GM15510 (cell line): ENCODE data around the gene CHTF18.

Experiments used
- POLR2A ChIP-seq: IDR thresholded peaks from 3 replicates; pipeline ENCODE4 v1.6.1; 2011; ENCODE audit warnings: borderline replicate concordance; ENCODE audit not compliant: insufficient read length; ENCODE audit errors: extremely low read depth

The CHTF18 gene

DNA sequence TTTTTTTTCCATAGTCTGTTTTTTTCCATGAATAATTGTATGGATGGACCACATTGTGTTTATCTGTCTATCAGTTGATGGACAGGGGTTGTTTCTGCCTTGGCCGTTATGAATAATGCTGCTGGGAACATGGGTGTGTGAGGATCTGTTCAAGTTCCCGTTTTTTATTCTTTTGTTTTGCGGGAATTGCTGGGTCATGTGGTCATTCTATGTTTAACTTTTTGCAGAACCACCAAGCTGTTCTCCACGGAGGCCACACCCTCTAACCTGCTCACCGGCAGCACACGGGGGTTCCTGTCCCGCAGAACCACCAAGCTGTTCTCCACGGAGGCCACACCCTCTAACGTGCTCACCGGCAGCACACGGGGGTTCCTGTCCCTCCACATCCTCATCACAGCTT, 33.8 kb upstream of the CHTF18 start:
- TF ChIP-seq POLR2A, result no peak

DNA sequence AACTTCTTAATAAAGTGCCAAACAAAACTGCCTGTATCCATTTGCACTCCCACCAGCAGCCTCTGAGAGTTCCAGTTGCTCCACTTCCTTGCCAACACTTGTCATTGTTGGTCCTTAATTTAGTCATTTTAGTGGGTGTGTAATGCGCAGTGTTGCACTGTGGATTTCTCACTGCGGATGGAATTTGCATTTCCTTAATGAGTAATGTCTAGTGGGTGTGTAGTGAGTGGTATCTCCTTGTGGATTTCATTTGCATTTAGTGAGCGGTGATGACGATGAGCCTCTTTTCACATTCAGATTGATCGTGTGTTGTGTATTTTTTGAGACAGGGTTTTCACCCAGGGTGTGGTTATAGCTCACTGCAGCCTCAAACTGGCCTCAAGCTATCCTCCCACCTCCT, 32.0 kb upstream of the CHTF18 start:
- no peak for TF ChIP-seq POLR2A

DNA sequence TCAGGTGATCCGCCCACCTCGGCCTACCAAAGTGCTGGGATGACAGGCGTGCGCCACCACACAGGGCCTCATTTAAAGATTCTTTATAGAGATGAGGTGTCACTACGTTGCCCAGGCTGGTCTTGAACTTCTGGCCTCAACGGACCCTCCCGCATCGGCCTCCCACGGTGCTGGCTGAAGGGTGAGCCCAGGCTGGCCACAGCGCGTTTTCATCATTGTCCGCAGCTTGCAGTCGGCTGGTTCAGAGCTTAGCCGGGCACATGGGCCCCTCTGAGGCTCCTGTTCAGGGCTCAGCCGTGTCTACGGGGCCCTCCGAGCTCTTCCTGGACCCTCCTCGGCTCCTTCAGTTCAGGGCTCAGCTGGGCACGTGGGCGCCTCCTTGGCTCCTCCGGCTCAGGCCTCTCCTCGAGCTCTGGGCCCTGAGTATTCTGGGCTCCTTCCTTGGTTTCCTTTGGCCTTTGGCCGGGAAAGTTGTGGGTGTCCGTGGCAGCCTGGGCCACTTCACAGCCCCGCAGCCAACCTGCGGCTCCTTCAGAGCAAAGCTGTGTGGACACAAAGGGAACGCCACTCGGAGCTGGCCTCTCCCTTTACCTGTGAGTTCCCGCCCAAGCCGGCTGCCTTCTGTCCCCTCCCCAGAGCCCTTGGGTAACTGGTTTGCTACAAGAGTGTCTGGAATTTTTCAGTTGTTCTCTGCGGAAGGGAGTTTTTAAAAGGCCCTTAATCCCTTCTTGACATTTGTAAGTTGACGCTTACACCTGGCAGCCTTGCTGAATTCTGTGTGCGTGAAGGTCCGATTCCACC, 29.1 kb upstream of the CHTF18 start:
- TF ChIP-seq POLR2A, result no peak

DNA sequence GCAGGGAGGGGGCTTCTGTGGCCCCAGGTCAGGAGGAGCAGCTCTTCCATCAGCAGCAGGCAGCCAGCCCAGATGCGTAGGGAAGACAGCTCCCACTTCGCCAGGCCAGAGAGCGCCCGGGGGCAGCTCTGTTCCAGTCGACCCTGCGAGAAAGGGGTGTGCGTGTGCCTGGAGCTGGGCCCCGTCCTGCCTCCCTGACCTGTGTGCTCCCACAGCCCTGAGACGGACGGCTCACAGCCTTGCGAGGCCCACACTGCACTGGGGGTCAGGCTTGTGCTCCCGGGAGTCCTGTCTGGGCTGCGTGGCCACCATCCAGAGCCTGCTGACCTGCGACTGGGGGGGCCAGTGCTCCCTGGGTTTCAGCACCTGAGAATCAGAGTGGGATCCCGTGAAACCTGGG, 28.4 kb upstream of the CHTF18 start:
- TF ChIP-seq POLR2A, result no peak

DNA sequence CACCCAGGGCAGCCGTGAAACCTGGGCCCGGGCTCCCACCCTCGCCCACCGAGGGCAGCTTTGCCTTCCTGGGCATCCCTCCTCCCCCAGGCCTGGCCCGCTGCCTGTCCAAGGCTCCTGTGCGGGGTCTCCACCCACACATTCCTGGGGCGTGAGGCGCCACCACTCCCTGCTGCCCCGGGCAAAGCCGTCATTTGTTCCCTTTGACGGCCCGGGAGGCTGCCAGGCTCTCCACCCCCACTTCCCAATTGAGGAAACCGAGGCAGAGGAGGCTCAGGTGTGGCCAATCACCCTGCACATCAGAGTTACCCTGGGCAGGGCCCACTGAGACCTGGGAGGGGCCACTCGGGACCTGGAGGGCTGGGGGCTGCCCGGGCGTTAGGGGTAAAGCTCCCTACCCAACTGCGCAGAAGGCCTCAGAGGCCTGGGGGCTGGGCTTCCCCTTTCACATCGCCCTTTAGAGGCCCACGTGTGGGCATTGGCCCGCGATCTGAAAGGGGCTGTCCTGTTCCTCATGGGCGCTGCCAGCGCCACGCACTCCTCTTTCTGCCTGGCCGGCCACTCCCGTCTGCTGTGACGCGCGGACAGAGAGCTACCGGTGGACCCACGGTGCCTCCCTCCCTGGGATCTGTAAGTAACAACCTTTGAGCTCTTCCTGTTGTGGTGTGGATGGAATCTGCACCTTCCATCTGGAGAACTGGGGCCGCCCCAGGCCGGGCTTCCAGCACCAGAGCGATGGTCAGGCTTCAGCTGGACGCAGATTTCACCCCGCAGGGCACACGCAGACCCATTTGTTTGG, 27.7 kb upstream of the CHTF18 start, which contains the start of gene MSLN:
TSS of gene MSLN (plus strand) at position 190 of the 799 bp plus-strand sequence. CDS start 1,947 bp downstream, outside the sequence.
- TF ChIP-seq POLR2A, result no peak

DNA sequence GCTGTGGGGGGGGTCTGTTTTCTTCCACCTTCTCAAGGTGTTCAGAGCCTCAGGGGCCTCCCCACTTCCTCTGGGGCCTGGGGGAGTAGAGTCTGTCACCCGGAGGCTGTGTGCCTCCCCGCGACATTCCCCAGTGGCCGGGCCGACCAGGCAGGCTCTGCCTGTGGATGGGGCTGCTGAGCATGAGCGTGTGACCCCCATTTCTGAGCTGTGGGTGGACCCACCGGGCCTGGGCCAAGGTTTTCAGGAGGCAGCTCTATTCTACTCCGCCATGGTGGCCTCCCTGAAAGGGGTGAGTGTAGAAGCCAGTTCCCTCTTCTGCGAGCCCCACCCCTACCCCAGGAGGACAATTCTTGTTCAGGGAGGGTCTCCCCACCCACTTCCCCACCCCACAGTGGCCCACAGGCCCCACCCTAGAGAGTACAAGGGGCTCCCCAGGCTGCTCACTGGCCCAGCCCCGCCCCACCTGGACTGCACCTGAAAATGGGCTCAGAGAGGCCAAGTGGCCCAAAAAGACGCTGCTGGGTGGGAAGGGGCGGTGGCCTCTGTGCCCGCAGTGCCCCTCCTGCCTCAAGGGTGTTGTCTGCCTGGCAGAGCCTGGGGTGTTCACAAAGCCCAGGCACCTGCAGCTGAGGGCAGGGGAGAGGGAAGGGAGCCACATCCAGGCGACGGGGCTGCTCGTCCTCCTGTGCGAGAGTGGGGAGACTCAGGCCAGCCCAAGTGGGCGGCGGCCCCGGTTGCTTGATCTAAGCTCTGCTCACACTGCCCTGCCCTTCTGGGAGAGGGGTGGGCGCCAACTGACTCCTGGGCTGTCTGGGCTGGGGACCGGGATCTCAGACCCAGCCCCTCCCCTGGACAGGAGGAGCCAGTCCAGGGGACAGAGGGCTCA, 26.6 kb upstream of the CHTF18 start:
- no peak for TF ChIP-seq POLR2A

DNA sequence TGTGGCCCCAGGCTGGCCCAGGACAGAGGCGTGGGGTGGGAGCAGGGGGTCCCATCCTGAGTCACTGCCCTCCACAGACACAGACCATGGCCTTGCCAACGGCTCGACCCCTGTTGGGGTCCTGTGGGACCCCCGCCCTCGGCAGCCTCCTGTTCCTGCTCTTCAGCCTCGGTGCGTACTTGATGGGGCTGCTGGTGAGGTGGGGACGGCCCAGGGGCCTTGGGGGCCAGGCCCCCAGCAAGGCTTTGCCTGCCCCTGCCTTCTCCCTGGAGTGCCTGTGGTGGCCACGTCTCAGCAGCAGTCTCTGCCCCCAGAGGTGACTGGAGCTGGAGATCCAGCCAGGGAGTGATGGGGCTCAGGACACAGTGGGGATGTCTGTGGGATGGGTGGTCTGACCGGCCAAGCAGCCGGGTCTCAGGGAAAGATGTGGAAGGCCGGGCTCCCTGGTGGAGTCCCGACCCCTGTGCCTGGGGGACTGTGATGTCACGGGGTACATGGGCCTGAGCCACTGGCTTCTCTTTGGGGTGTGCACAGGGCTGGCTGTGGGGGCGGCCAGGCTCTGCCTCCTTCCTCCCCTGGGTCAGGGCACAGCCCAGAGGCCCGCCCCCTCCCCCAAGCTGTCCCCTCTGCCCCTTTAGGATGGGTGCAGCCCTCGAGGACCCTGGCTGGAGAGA, 25.7 kb upstream of the CHTF18 start:
- TF ChIP-seq POLR2A, result no peak

DNA sequence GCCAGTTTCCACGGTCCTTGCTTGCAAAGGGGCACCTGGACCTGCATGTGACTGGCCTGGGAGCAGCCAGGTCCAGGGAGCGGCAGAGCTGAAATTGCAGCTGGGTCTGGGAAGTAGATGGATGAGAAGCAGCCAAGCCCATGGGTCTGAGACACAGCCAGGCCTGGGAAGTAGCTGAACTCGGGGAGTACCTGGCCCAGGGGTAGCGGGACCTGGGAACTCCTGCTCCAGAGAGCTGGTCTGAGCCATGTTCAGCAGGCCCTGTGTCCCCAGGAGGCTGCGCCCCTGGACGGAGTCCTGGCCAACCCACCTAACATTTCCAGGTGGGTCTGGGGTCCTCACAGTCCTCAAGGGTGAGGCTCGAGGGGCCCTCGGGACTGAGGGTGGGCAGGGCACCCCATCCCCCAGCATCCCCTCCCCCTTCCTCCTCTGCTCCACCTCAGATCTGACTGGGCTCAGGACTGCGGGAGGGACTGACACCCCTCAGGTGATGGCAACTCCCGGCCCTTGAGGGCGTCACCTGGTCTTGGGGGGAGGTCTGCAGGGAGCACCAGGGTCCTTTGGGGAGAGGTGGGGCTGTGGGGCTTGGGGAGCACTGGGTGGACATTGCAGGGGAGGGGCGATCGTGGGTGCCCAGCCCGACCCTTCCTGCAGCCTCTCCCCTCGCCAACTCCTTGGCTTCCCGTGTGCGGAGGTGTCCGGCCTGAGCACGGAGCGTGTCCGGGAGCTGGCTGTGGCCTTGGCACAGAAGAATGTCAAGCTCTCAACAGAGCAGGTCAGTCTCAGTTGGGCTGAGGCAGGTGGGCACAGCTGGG, 24.8 kb upstream of the CHTF18 start:
- TF ChIP-seq POLR2A, result no peak

DNA sequence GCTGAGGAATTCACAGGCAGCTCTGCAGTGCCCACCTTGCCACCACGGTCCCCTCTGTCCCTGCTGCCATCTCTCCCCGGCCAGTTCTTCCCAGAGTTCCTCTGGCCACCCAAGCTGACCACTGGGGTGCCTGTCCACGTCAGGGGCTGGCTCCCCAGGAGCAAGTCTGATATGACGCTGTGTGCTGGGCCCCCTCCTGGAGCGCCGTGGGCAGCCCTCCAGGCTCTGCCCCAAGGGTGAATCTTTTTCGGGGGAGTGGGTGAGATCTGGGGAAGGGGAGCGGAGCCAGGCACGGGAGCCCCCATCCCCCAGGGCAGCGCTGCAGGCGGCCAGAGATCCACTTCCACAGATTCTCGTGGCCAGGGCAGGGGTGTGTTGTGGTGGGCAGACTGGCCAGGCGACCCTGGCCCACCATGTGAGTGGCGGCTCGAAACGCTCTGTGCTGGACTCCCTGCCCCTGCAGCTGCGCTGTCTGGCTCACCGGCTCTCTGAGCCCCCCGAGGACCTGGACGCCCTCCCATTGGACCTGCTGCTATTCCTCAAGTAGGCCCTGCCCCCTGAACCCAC, 24.2 kb upstream of the CHTF18 start:
- no peak for TF ChIP-seq POLR2A

DNA sequence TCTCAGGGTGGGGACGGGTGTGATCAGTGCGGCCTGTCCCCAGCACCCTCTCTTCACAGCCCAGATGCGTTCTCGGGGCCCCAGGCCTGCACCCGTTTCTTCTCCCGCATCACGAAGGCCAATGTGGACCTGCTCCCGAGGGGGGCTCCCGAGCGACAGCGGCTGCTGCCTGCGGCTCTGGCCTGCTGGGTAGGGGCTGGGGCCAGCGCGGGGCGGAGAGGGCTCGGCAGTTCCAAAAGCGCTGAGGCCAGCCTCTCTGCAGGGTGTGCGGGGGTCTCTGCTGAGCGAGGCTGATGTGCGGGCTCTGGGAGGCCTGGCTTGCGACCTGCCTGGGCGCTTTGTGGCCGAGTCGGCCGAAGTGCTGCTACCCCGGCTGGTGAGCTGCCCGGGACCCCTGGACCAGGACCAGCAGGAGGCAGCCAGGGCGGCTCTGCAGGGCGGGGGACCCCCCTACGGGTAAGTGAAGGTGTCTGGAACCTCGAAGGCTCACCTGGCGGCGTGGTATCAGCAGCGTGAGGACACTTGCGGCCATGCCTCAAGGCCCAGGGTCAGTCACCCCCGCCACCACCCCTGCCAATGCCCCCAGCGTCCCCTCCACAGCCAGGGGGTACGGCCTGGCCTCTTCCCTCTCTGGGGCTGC, 23.5 kb upstream of the CHTF18 start:
- no peak for TF ChIP-seq POLR2A

DNA sequence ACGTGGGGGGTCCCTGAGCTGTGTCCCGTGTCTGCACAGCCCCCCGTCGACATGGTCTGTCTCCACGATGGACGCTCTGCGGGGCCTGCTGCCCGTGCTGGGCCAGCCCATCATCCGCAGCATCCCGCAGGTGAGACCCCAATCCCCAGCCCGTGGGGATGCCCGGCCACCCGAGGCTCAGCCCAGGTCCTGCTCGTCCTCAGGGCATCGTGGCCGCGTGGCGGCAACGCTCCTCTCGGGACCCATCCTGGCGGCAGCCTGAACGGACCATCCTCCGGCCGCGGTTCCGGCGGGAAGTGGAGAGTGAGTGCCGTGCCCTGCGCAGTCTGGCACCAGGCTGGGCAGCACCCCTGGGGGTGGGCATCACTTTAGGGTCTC, 22.9 kb upstream of the CHTF18 start:
- no peak for TF ChIP-seq POLR2A

DNA sequence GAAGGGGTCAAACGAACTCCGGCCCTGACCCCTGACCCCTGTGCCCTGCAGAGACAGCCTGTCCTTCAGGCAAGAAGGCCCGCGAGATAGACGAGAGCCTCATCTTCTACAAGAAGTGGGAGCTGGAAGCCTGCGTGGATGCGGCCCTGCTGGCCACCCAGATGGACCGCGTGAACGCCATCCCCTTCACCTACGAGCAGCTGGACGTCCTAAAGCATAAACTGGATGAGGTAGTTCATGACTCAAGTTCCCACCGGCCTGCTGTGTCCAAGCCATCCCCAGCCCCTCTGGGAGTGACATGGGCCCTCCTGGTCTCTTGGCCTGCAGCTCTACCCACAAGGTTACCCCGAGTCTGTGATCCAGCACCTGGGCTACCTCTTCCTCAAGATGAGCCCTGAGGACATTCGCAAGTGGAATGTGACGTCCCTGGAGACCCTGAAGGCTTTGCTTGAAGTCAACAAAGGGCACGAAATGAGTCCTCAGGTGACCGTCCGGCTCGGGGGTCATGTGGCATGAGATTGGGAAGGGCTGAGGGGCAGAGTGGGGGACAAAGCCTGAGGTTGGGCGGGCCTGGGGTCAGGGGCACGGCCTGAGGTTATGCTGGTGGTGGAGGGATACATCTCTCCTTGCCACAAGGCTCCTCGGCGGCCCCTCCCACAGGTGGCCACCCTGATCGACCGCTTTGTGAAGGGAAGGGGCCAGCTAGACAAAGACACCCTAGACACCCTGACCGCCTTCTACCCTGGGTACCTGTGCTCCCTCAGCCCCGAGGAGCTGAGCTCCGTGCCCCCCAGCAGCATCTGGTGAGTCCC, 22.2 kb upstream of the CHTF18 start:
- TF ChIP-seq POLR2A, result no peak
